Activated CD4-positive, alpha-beta memory T cell treated with anti-CD3 and anti-CD28 coated beads, Interleukin-2, amount 10 ng/mL, durations not matched to agents 7 days and 5 days (primary cell): Measurements from ENCODE around the gene CFAP52. TPM values are rescaled to one million over a fixed set of nuclear protein-coding genes. Genes with fewer than 3 reads are reported as not detected.
A peak's percentile ranks its signal among the peaks of the same experiment; 100 is the strongest.
"Not testable (repeated sequence)": the region's sequence is repeated elsewhere in the genome, so short reads cannot be mapped to it uniquely, and the experiment has no call there.

Experiments
- CTCF ChIA-PET: fragments of 350-600 bp; sonication (Branson Sonifier 250); formaldehyde crosslinking; loops from one replicate; lab custom pipeline; 2021; ENCODE audit warnings: antibody characterized with exemption, inconsistent platforms; lab: Charles Lee
- POLR2A ChIA-PET: fragments of 350-600 bp; sonication (Branson Sonifier 250); formaldehyde crosslinking; loops from one replicate; lab custom pipeline; 2021; ENCODE audit warnings: antibody characterized with exemption; lab: Charles Lee
- DNase-seq: peaks from one replicate; pipeline ENCODE4 v3.0.0-alpha.2; 2020
- H3K27ac Mint-ChIP-seq: one replicate; pipeline ENCODE4 v1.8.0; 2021; ENCODE audit warnings: mild to moderate bottlenecking, mixed read lengths
- H3K27me3 Mint-ChIP-seq: one replicate; pipeline ENCODE4 v1.8.0; 2021; ENCODE audit warnings: mixed read lengths
- H3K36me3 Mint-ChIP-seq: one replicate; pipeline ENCODE4 v1.8.0; 2021; ENCODE audit warnings: low read depth, mixed read lengths
- H3K4me1 Mint-ChIP-seq: one replicate; pipeline ENCODE4 v1.8.0; 2021; ENCODE audit warnings: mixed read lengths
- H3K4me3 Mint-ChIP-seq: one replicate; pipeline ENCODE4 v1.8.0; 2021; ENCODE audit warnings: mild to moderate bottlenecking, mixed read lengths
- H3K9me3 Mint-ChIP-seq: one replicate; pipeline ENCODE4 v1.8.0; 2021; ENCODE audit warnings: mixed read lengths
- total RNA-seq, 2 experiments: library from RNA; stranded (reverse); gene quantifications; one replicate each; pipeline ENCODE4 v1.2.3, GENCODE V29; 2021

The CFAP52 gene
- total RNA-seq, 2 experiments from 2014 or later = not detected

- Mint-ChIP-seq H3K27ac (no peak overlapping the region), H3K9me3 (no peaks in the 10 kb centered on the region), H3K4me3 (no peak overlapping the region), H3K36me3 (no peaks in the 10 kb centered on the region), H3K27me3 (peaks cover 8% of the 10 kb centered on the region), H3K4me1 (no peaks in the 10 kb centered on the region)
- CTCF ChIA-PET = no interaction called here
- POLR2A ChIA-PET = no interaction called here
- no peak for DNase-seq
These were observed 60.1 kb downstream of the CFAP52 start for GRCh38 chr17:9636501-9636900.

GRCh38 chr17:9640388-9640787 is 63.9 kb downstream of the CFAP52 start:
- CTCF ChIA-PET, DNase-seq, H3K9me3 Mint-ChIP-seq, H3K4me1 Mint-ChIP-seq, H3K4me3 Mint-ChIP-seq, H3K27ac Mint-ChIP-seq, H3K36me3 Mint-ChIP-seq, POLR2A ChIA-PET: not testable (repeated sequence)
- peaks cover 34% of the 10 kb centered on the region for H3K27me3 Mint-ChIP-seq

GRCh38 chr17:9643611-9644010 is 67.2 kb downstream of the CFAP52 start:
- no peaks in the 10 kb centered on the region for H3K9me3 Mint-ChIP-seq
- H3K27ac Mint-ChIP-seq = no peak overlapping the region
- H3K27me3 Mint-ChIP-seq = peaks cover 54% of the 10 kb centered on the region
- no peaks in the 10 kb centered on the region for H3K36me3 Mint-ChIP-seq
- peaks cover 14% of the 10 kb centered on the region for H3K4me1 Mint-ChIP-seq
- CTCF ChIA-PET = no interaction called here
- no peak for DNase-seq
- POLR2A ChIA-PET = no interaction called here
- H3K4me3 Mint-ChIP-seq = no peak overlapping the region

- Mint-ChIP-seq H3K27ac (no peak within 1 kb of the TSS), H3K36me3 (no peaks in the 10 kb centered on the region), H3K9me3 (no peaks in the 10 kb centered on the region), H3K4me3 (peak within 1 kb of the TSS; percentile 68), H3K27me3 (peaks cover 52% of the 10 kb centered on the region), H3K4me1 (peaks cover 14% of the 10 kb centered on the region)
- peak; percentile 18 for DNase-seq
- POLR2A ChIA-PET = interaction anchor here (0.6 kb wide), 1 partner anchor 1437 kb away, joined by 3 read pairs; no protein-coding TSS in a partner anchor
- CTCF ChIA-PET = no interaction called here
These were observed 68.7 kb downstream of the CFAP52 start, which contains the start of gene USP43 for GRCh38 chr17:9644910-9645751. Gene USP43 (plus strand): TSS chr17:9645517. CDS start chr17:9645633, 116 bp downstream.

- peak overlapping the region; percentile 38 for H3K4me3 Mint-ChIP-seq
- CTCF ChIA-PET = no interaction called here
- DNase-seq = peak; percentile 24
- H3K4me1 Mint-ChIP-seq = peaks cover 14% of the 10 kb centered on the region
- no peak overlapping the region for H3K27ac Mint-ChIP-seq
- POLR2A ChIA-PET = interaction anchor here (0.6 kb wide), 1 partner anchor 1437 kb away, joined by 3 read pairs; no protein-coding TSS in a partner anchor
- no peaks in the 10 kb centered on the region for H3K9me3 Mint-ChIP-seq
- H3K27me3 Mint-ChIP-seq = peaks cover 52% of the 10 kb centered on the region
- H3K36me3 Mint-ChIP-seq = no peaks in the 10 kb centered on the region
These were observed 69.6 kb downstream of the CFAP52 start for GRCh38 chr17:9645851-9646545.

- CTCF ChIA-PET = no interaction called here
- POLR2A ChIA-PET = no interaction called here
- Mint-ChIP-seq H3K27ac (no peak overlapping the region), H3K36me3 (no peaks in the 10 kb centered on the region), H3K27me3 (peaks cover 53% of the 10 kb centered on the region), H3K4me3 (peak overlapping the region; percentile 38), H3K9me3 (no peaks in the 10 kb centered on the region), H3K4me1 (peaks cover 14% of the 10 kb centered on the region)
- DNase-seq = no peak
These were observed 70.1 kb downstream of the CFAP52 start for GRCh38 chr17:9646546-9646885.

DNA sequence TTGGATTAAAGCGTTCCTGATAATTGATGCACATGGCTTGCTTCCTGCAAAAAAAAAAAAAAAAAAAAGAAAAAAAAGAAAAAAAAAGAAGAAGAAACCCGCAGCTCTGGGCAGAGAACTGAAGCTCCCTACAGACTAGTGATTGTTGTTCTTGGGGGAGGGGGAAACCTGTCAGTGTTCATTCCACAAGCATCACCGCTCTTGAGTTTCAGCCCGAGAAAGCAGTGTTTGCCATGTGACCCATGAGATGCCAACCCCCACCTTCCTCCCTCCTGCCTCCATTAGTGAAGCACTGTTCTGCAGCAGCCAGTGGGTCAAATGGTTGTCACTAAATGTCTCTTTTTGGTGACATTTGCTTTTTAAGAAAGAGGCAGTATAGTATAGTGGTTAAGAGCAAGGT is 70.6 kb downstream of the CFAP52 start:
- Mint-ChIP-seq H3K4me1 (peaks cover 14% of the 10 kb centered on the region), H3K9me3 (no peaks in the 10 kb centered on the region), H3K4me3 (no peak overlapping the region), H3K27ac (no peak overlapping the region), H3K27me3 (peaks cover 50% of the 10 kb centered on the region), H3K36me3 (no peaks in the 10 kb centered on the region)
- CTCF ChIA-PET = no interaction called here
- DNase-seq = no peak
- POLR2A ChIA-PET = no interaction called here

DNA sequence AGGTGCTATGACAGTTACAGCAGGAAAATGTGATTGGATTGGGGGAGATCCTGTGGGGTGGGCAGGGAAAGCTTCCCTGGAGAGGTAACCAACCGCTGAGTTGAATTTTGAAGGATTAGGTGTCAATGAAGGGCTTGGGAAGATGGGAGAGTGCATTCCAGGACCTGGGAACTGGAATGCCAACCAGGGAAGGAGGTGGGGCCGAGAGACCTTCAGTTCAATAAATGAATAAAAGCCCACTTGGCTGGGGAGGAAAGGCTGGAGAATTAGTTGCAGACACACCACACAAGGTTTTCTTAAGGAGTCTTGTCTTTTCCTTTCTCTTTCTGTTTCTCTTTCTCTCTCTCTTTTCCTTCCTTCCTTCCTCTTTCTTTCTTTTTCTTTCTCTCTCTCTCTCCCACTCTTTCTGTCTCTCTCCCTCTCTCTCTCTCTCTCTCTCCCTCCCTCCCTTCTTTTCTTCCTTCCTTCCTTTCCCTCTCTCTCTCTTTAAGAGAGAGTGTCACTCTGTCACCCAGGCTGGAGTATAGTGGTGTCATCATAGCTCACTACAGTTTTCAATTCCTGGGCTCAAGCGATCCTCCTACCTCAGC is 72.2 kb downstream of the CFAP52 start:
- CTCF ChIA-PET = no interaction called here
- no peak for DNase-seq
- Mint-ChIP-seq H3K36me3 (no peaks in the 10 kb centered on the region), H3K4me3 (no peak overlapping the region), H3K27ac (no peak overlapping the region), H3K4me1 (peaks cover 14% of the 10 kb centered on the region), H3K27me3 (peaks cover 45% of the 10 kb centered on the region), H3K9me3 (no peaks in the 10 kb centered on the region)
- POLR2A ChIA-PET = no interaction called here

DNA sequence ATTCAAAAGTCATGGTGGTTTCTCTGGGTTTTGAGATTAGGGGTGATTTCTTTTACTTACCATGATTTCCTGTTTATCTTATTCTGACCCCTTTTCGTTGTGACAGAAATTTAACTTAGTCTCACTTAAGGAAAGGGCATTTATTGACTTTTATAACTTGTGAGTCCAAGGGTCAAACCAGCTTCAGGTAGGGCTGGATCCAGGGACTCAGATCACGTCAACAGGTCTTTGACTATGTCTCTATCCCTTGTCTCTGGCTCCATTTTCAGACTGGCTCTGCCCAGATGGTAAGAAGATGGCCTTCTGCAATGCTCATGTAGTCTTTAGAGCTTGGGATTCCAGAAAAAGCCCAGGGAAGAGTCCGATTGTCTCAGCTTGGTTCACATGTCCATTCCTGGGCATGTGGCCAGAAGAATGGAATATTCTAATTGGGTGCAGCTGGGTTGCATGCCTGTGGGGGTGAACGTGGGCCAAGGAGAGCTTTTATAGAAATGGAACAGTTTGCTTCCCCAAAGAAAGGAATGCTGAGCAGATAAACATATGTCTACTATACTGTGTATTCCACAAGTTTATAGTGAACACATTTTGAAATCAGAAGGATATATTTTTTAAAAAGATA is 82.3 kb downstream of the CFAP52 start:
- no peak overlapping the region for H3K27ac Mint-ChIP-seq
- H3K4me1 Mint-ChIP-seq = no peaks in the 10 kb centered on the region
- ChIA-PET POLR2A (no interaction called here), CTCF (no interaction called here)
- H3K4me3 Mint-ChIP-seq = no peak overlapping the region
- H3K36me3 Mint-ChIP-seq = no peaks in the 10 kb centered on the region
- H3K27me3 Mint-ChIP-seq = peaks cover 11% of the 10 kb centered on the region
- DNase-seq = no peak
- no peaks in the 10 kb centered on the region for H3K9me3 Mint-ChIP-seq

- no peak for DNase-seq
- no peak overlapping the region for H3K27ac Mint-ChIP-seq
- no peaks in the 10 kb centered on the region for H3K36me3 Mint-ChIP-seq
- H3K9me3 Mint-ChIP-seq = peaks cover 3% of the 10 kb centered on the region
- H3K27me3 Mint-ChIP-seq = peaks cover 5% of the 10 kb centered on the region
- POLR2A ChIA-PET = no interaction called here
- H3K4me1 Mint-ChIP-seq = peaks cover 9% of the 10 kb centered on the region
- CTCF ChIA-PET = no interaction called here
- H3K4me3 Mint-ChIP-seq = no peak overlapping the region
These were observed 84.6 kb downstream of the CFAP52 start for GRCh38 chr17:9661027-9661426.

DNA sequence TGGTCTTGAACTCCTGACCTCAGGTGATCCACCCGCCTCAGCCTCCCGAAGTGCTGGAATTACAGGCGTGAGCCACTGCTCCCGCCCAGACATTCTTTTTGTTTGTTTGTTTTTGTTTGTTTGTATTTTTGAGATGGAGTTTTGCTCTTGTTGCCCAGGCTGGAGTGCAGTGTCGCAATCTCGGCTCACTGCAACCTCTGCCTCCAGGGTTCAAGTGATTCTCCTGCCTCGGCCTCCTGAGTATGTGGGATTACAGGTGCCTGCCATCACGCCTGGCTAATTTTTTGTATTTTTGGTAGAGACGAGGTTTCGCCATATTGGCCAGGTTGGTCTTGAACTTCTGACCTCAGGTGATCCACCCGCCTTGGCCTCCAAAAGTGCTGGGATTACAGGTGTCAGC is 87.1 kb downstream of the CFAP52 start:
- H3K9me3 Mint-ChIP-seq, H3K27me3 Mint-ChIP-seq, H3K27ac Mint-ChIP-seq, CTCF ChIA-PET, H3K36me3 Mint-ChIP-seq, DNase-seq, H3K4me3 Mint-ChIP-seq, POLR2A ChIA-PET: not testable (repeated sequence)
- peaks cover 32% of the 10 kb centered on the region for H3K4me1 Mint-ChIP-seq

DNA sequence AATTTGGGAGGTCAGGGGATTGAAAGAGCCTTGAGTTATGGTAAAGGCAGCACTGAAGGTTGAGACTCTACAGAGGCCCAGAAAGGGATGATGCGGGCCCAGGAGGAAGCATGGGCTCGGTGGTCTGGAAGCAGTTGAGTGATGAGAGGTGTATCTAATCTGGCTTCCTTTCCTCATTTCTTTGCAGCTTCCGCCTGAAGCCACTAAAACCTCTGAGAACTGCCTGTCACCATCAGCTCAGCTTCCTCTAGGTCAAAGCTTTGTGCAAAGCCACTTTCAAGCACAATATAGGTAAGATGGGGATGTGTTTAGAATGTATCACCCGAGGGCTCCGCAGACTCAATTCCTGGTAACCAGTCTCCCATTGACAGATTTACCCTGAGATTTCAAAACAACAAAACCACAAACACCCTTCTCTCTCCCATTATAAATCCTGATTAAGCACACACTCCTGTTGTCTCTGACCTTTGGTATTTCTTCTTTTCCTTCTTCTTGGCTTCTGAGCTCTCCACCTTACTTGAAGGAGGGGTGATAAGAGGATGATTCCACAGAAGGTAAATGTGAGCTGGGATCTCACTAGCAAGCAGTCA is 90.1 kb downstream of the CFAP52 start:
- H3K4me1 Mint-ChIP-seq = peaks cover 40% of the 10 kb centered on the region
- CTCF ChIA-PET = interaction anchor here (0.7 to 1.2 kb wide), 2 partner anchors 9 to 89 kb away, joined by 3 to 5 read pairs; no protein-coding TSS in a partner anchor
- peak overlapping the region; percentile 12 for H3K27ac Mint-ChIP-seq
- POLR2A ChIA-PET = no interaction called here
- peak; percentile 34 for DNase-seq
- H3K4me3 Mint-ChIP-seq = no peak overlapping the region
- no peaks in the 10 kb centered on the region for H3K36me3 Mint-ChIP-seq
- H3K9me3 Mint-ChIP-seq = peaks cover 3% of the 10 kb centered on the region
- peaks cover 23% of the 10 kb centered on the region for H3K27me3 Mint-ChIP-seq
